B cell (primary cell): Measurements from ENCODE around the gene GHDC. TPM values are rescaled to one million over a fixed set of nuclear protein-coding genes. Genes with fewer than 3 reads are reported as not detected.
"Not testable (repeated sequence)": the region's sequence is repeated elsewhere in the genome, so short reads cannot be mapped to it uniquely, and the experiment has no call there.

Experiments used
- ATAC-seq: fragments of 200-7000 bp; cut with Tn5 transposase; one replicate; pipeline ENCODE4 v1.10.0; 2021; ENCODE audit warnings: low read depth, mild to moderate bottlenecking, moderate number of reproducible peaks, moderate library complexity
- CTCF ChIA-PET: fragments of 350-600 bp; sonication (Branson Sonifier 250); formaldehyde crosslinking; loops from one replicate; lab custom pipeline; 2021; ENCODE audit warnings: antibody characterized with exemption, inconsistent platforms; lab: Charles Lee
- POLR2A ChIA-PET: fragments of 350-600 bp; sonication (Branson Sonifier 250); formaldehyde crosslinking; loops from one replicate; lab custom pipeline; 2021; ENCODE audit warnings: antibody characterized with exemption; lab: Charles Lee
- DNase-seq: peaks from one replicate; pipeline ENCODE4 v3.0.0; 2013
- H2AFZ ChIP-seq: 2 replicates; pipeline ENCODE4 v1.6.1; 2012; ENCODE audit warnings: mild to moderate bottlenecking, low read depth, low read length; ENCODE audit not compliant: insufficient read depth, poor library complexity, severe bottlenecking
- H3K27ac ChIP-seq, 2 donors: 1 replicate in 1 of 2; 2 replicates in 1 of 2; pipeline ENCODE4 v1.5.1; 2012 to 2013; ENCODE audit warnings: low read length in 2 of 2, mild to moderate bottlenecking in 2 of 2, moderate library complexity in 1 of 2
- H3K27me3 ChIP-seq, 4 experiments: fragments of 200-600 bp in 1 of 4; sonication (generic) in 1 of 4; replicated peaks in 1 of 4; 1 replicate in 2 of 4; 2 replicates in 2 of 4; pipeline versions ENCODE4 v1.6.1 to v1.7.0; 2013 to 2016; ENCODE audit warnings: low read length in 3 of 4, mild to moderate bottlenecking in 2 of 4, mixed read lengths in 1 of 4, moderate library complexity in 1 of 4; ENCODE audit not compliant: insufficient read depth in 4 of 4, control insufficient read depth in 3 of 4; ENCODE audit errors: control extremely low read depth in 1 of 4
- H3K36me3 ChIP-seq, 2 experiments: replicated peaks in 1 of 2; 1 replicate in 1 of 2; 2 replicates in 1 of 2; pipeline versions ENCODE4 v1.6.1 to v1.7.1; 2013; ENCODE audit warnings: low read length in 1 of 2; ENCODE audit not compliant: insufficient read depth in 2 of 2, control insufficient read depth in 1 of 2; ENCODE audit errors: control extremely low read depth in 1 of 2, extremely low read depth in 1 of 2
- H3K4me1 ChIP-seq, 2 donors: fragments of 200-600 bp in 1 of 2; sonication (generic) in 1 of 2; 1 replicate in 1 of 2; 2 replicates in 1 of 2; pipeline versions ENCODE4 v1.5.1 to v1.6.1; 2013 to 2017; ENCODE audit warnings: low read length in 2 of 2; ENCODE audit not compliant: control insufficient read depth in 2 of 2, insufficient read depth in 2 of 2
- H3K4me2 ChIP-seq: replicated peaks from 2 replicates; pipeline ENCODE3; 2012; ENCODE audit warnings: mild to moderate bottlenecking, low read depth, low read length; ENCODE audit not compliant: poor library complexity, severe bottlenecking
- H3K4me3 ChIP-seq, 5 experiments: fragments of 200-600 bp in 1 of 5; sonication (generic) in 1 of 5; 1 replicate in 3 of 5; 2 replicates in 2 of 5; pipeline versions ENCODE4 v1.5.1 to v1.7.0; 2011 to 2016; ENCODE audit warnings: low read length in 4 of 5, mild to moderate bottlenecking in 4 of 5, low read depth in 2 of 5, control low read depth in 1 of 5, moderate library complexity in 1 of 5; ENCODE audit not compliant: insufficient read depth in 1 of 5; ENCODE audit errors: control extremely low read depth in 1 of 5, extremely low read depth in 1 of 5
- H3K79me2 ChIP-seq: fragments of 200-600 bp; sonication (generic); one replicate; pipeline ENCODE4 v1.6.0; 2016; ENCODE audit warnings: low read length; ENCODE audit not compliant: control insufficient read depth, insufficient read depth
- H3K9ac ChIP-seq: fragments of 200-600 bp; sonication (generic); 2 replicates; pipeline ENCODE4 v1.6.1; 2017; ENCODE audit warnings: mild to moderate bottlenecking, low read length, moderate library complexity
- H3K9me3 ChIP-seq, 3 donors: one replicate each; pipeline versions ENCODE4 v1.6.1 to v1.7.1; 2013; ENCODE audit warnings: low read length in 2 of 3; ENCODE audit not compliant: control insufficient read depth in 2 of 3, insufficient read depth in 1 of 3; ENCODE audit errors: control extremely low read depth in 1 of 3
- H4K20me1 ChIP-seq: 2 replicates; pipeline ENCODE4 v1.6.0; 2012; ENCODE audit warnings: mild to moderate bottlenecking, low read length; ENCODE audit not compliant: insufficient read depth, control insufficient read depth, poor library complexity, severe bottlenecking
- H3K27ac Mint-ChIP-seq: one replicate; pipeline ENCODE4 v1.8.0; 2021; ENCODE audit warnings: mixed read lengths
- H3K27me3 Mint-ChIP-seq: one replicate; pipeline ENCODE4 v1.8.0; 2021; ENCODE audit warnings: mixed read lengths
- H3K4me1 Mint-ChIP-seq: one replicate; pipeline ENCODE4 v1.8.0; 2021; ENCODE audit warnings: mixed read lengths
- H3K4me3 Mint-ChIP-seq: one replicate; pipeline ENCODE4 v1.8.0; 2021; ENCODE audit warnings: mixed read lengths
- H3K9me3 Mint-ChIP-seq: one replicate; pipeline ENCODE4 v1.8.0; 2022; ENCODE audit warnings: mixed read lengths; ENCODE audit not compliant: insufficient read depth
- EZH2 ChIP-seq: IDR thresholded peaks from 2 replicates; pipeline ENCODE4 v1.6.1; 2012; ENCODE audit warnings: borderline replicate concordance, low read depth, mild to moderate bottlenecking, moderate library complexity, low read length; ENCODE audit not compliant: insufficient read depth, poor library complexity, severe bottlenecking
- WGBS: methylation state at CpG from one replicate; pipeline ENCODE4 v1.1.5; 2013; ENCODE audit warnings: missing lambda C conversion rate; ENCODE audit not compliant: insufficient coverage; 5-methylcytosine and 5-hydroxymethylcytosine counted together
- intact Hi-C: fragments of 100-400 bp; cut with micrococcal nuclease; formaldehyde crosslinking; loops from one replicate; pipeline ENCODE4 v1.10.0; 2022
- polyA plus RNA-seq: library from polyadenylated mRNA; depleted of rRNA; stranded (reverse); fragments of >200 nt; gene quantifications from 2 replicates; pipeline ENCODE4 v1.2.3, GENCODE V29; 2012
- total RNA-seq, 2 donors: library from RNA; stranded (reverse); fragments of 120-200 nt in 1 of 2; gene quantifications; 1 replicate in 1 of 2; 2 replicates in 1 of 2; pipeline versions ENCODE4 v1.2.3 to v1.2.4, GENCODE V29; 2013 to 2022
- TF ChIP-seq, protein P1 (sequence below): fragments of 200-600 bp; IDR thresholded peaks from one replicate; pipeline ENCODE4 v1.8.0; 2022; ENCODE audit warnings: antibody characterized with exemption, mild to moderate bottlenecking

The GHDC gene
- total and polyA plus RNA-seq, 2 donors (not counting 1 experiment from before 2014, with no cell fraction given) = 41.5 to 65.4 TPM

DNA sequence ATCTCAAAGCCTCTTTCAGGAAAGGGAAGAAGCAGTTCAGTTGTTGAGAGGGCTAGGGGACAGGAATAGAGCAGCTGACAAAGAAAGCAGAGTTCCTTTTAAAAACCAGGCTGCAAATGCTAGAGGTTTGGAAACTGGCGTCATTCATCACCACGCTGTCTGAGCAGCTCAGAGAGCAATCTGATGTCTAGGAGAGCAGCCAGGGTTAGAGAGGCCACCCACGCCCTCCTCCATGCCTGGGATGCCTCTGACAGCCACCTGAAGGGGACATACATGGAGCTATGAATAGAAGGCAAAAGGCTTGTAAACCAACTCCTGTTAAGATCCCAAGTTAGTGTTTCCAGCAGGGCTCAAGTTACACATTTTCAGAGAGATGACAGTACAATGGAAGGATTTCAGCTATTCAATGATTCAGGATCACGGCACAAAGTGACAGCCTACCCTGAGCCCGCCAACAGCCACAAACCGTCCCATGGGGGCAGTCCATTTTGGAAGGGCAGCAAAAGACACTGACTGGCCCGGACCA lies 51.9 kb downstream of the GHDC start:
- peaks cover 4 to 46% of the 10 kb centered on the region in 2 experiments for H3K36me3 ChIP-seq
- H3K9ac ChIP-seq = no peak overlapping the region
- peaks cover 100% of the 10 kb centered on the region for H3K79me2 ChIP-seq
- H3K27ac Mint-ChIP-seq = no peak overlapping the region
- POLR2A ChIA-PET = no interaction called here
- CTCF ChIA-PET = interaction anchor here (0.6 to 1.4 kb wide), 4 partner anchors 8 to 178 kb away, joined by 3 to 5 read pairs (median 3); no protein-coding TSS in a partner anchor
- H3K4me1 Mint-ChIP-seq = peaks cover 37% of the 10 kb centered on the region
- DNase-seq (no peak), ATAC-seq (no peak)
- H3K27ac ChIP-seq = no peak overlapping the region
- H3K4me3 ChIP-seq = no peak overlapping the region
- intact Hi-C loops = no loop called here
- peaks cover 81% of the 10 kb centered on the region for H4K20me1 ChIP-seq
- 97% methylated on average over 7 of the region's 7 CpGs for WGBS
- H3K4me3 Mint-ChIP-seq = no peak overlapping the region
- no peaks in the 10 kb centered on the region for H3K9me3 ChIP-seq
- no peaks in the 10 kb centered on the region for H3K27me3 ChIP-seq
- H3K4me2 ChIP-seq = no peak overlapping the region
- peaks cover 6% of the 10 kb centered on the region in 2 donors for H3K4me1 ChIP-seq
- H2AFZ ChIP-seq = no peak overlapping the region
- no peaks in the 10 kb centered on the region for H3K9me3 Mint-ChIP-seq
- TF ChIP-seq, protein P1, sequence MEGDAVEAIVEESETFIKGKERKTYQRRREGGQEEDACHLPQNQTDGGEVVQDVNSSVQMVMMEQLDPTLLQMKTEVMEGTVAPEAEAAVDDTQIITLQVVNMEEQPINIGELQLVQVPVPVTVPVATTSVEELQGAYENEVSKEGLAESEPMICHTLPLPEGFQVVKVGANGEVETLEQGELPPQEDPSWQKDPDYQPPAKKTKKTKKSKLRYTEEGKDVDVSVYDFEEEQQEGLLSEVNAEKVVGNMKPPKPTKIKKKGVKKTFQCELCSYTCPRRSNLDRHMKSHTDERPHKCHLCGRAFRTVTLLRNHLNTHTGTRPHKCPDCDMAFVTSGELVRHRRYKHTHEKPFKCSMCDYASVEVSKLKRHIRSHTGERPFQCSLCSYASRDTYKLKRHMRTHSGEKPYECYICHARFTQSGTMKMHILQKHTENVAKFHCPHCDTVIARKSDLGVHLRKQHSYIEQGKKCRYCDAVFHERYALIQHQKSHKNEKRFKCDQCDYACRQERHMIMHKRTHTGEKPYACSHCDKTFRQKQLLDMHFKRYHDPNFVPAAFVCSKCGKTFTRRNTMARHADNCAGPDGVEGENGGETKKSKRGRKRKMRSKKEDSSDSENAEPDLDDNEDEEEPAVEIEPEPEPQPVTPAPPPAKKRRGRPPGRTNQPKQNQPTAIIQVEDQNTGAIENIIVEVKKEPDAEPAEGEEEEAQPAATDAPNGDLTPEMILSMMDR = no peak
- TF ChIP-seq EZH2 = no peak
- H3K27me3 Mint-ChIP-seq = no peaks in the 10 kb centered on the region

DNA sequence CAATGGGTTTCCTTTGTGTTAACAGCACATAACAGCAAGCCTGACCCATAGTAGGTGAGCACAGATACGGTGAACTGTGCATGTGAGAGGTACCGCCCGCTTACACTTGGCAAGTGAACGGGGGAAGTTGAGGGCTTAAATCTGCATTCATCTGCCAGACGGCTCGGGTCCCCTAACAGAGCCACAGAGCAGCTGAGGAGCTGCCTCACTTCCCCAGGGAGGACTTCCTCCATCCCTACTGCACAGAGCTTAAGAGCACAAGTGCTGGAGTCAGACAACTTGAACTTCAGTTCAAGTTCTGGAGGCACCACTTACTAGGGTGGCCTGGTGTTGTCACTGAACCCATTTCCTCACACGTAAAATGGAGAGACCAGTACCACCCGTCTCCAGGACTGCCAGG lies 52.9 kb downstream of the GHDC start:
- no peaks in the 10 kb centered on the region for H3K9me3 Mint-ChIP-seq
- no peak overlapping the region for H3K4me3 ChIP-seq
- CTCF ChIA-PET = interaction anchor here (1.3 to 1.4 kb wide), 2 partner anchors 7 to 11 kb away, joined by 3 to 5 read pairs; no protein-coding TSS in a partner anchor
- H3K79me2 ChIP-seq = peaks cover 100% of the 10 kb centered on the region
- H3K4me2 ChIP-seq = no peak overlapping the region
- no peak for DNase-seq
- H3K27ac Mint-ChIP-seq = peak overlapping the region; percentile 7
- intact Hi-C loops = no loop called here
- H3K9ac ChIP-seq = no peak overlapping the region
- H3K9me3 ChIP-seq = no peaks in the 10 kb centered on the region
- H2AFZ ChIP-seq = no peak overlapping the region
- no peak overlapping the region for H3K4me3 Mint-ChIP-seq
- H3K27ac ChIP-seq = no peak overlapping the region
- peaks cover 10 to 12% of the 10 kb centered on the region in 2 donors for H3K4me1 ChIP-seq
- H4K20me1 ChIP-seq = peaks cover 76% of the 10 kb centered on the region
- TF ChIP-seq, protein P1 = no peak
- TF ChIP-seq EZH2 = no peak
- peaks cover 41% of the 10 kb centered on the region for H3K4me1 Mint-ChIP-seq
- no peaks in the 10 kb centered on the region for H3K27me3 Mint-ChIP-seq
- no peaks in the 10 kb centered on the region for H3K27me3 ChIP-seq
- ATAC-seq = no peak
- 81% methylated on average over 6 of the region's 8 CpGs for WGBS
- H3K36me3 ChIP-seq = peaks cover 1 to 40% of the 10 kb centered on the region in 2 experiments
- POLR2A ChIA-PET = no interaction called here

- H3K9me3 Mint-ChIP-seq, POLR2A ChIA-PET, H3K27ac Mint-ChIP-seq, H3K27ac ChIP-seq, H3K27me3 ChIP-seq, H3K4me3 Mint-ChIP-seq, H3K4me3 ChIP-seq, H2AFZ ChIP-seq, ATAC-seq, H3K9me3 ChIP-seq, DNase-seq, H3K4me2 ChIP-seq, intact Hi-C loops, H3K9ac ChIP-seq, H3K27me3 Mint-ChIP-seq: not testable (repeated sequence)
- H4K20me1 ChIP-seq = peaks cover 80% of the 10 kb centered on the region
- WGBS = 100% methylated on average over 3 of the region's 7 CpGs
- H3K36me3 ChIP-seq = peaks cover 1 to 36% of the 10 kb centered on the region in 2 experiments
- H3K4me1 Mint-ChIP-seq = peaks cover 46% of the 10 kb centered on the region
- CTCF ChIA-PET = interaction anchor here (0.7 to 1.3 kb wide), 3 partner anchors 10 to 120 kb away, joined by 3 read pairs; partner anchors contain the start of gene NKIRAS2
- H3K79me2 ChIP-seq = peaks cover 100% of the 10 kb centered on the region
- peaks cover 17 to 19% of the 10 kb centered on the region in 2 donors for H3K4me1 ChIP-seq
Observed at GRCh38 chr17:42140690-42141089, 53.6 kb downstream of the GHDC start.
